ENCODE measurements around the gene RPP21.

GRCh38 chr6:30331981-30332380, 13.0 kb upstream of the RPP21 start:
- TF ChIP-seq CTCF (conservative IDR thresholded peaks at IDR 0.05; ENCODE audit: low read depth, low read length) (no peak), EZH2 (IDR thresholded peaks at IDR 0.05; ENCODE audit: borderline replicate concordance, low read depth, low read length, poor library complexity, severe bottlenecking) (no peak)

Measured in A673 (cell line).